H1 (cell line): Measurements from ENCODE around the gene SLC6A6. TPM values are rescaled to one million over a fixed set of nuclear protein-coding genes. Genes with fewer than 3 reads are reported as not detected.

Experiments
- CTCF ChIA-PET: fragments of 300-600 bp; sonication (Branson Sonifier 250); formaldehyde crosslinking; loops from one replicate; lab custom pipeline; 2021; ENCODE audit not compliant: partially characterized antibody; lab: Charles Lee
- POLR2A ChIA-PET: fragments of 300-600 bp; sonication (Branson Sonifier 250); formaldehyde crosslinking; loops from one replicate; lab custom pipeline; 2021; ENCODE audit warnings: inconsistent platforms; ENCODE audit not compliant: partially characterized antibody; lab: Charles Lee
- DNase-seq, 2 experiments: peaks; one replicate each; pipeline versions ENCODE4 v3.0.0 to v3.0.0-alpha.2; 2010 to 2022; ENCODE audit warnings: low spot score in 2 of 2, low read depth in 1 of 2, mixed read lengths in 1 of 2
- FAIRE-seq: peaks from 2 replicates; lab custom pipeline; 2011; peaks lifted over from hg19 to GRCh38; lab: Jason Lieb, UNC
- H2AFZ ChIP-seq: 2 replicates; pipeline ENCODE4 v1.8.1; 2012; ENCODE audit warnings: low read length, inconsistent platforms
- H2AK5ac ChIP-seq: 2 replicates; pipeline ENCODE4 v1.6.1; 2013; ENCODE audit warnings: low read depth, low read length
- H2BK120ac ChIP-seq: replicated peaks from 2 replicates; pipeline ENCODE3; 2013; ENCODE audit warnings: low read depth, low read length, inconsistent platforms
- H2BK12ac ChIP-seq: 2 replicates; pipeline ENCODE4 v1.6.1; 2013; ENCODE audit warnings: low read depth, low read length
- H2BK15ac ChIP-seq: 2 replicates; pipeline ENCODE4 v1.6.1; 2013; ENCODE audit warnings: low read length
- H2BK20ac ChIP-seq: 2 replicates; pipeline ENCODE4 v1.6.1; 2013; ENCODE audit warnings: low read length
- H2BK5ac ChIP-seq: 2 replicates; pipeline ENCODE4 v1.6.1; 2013; ENCODE audit warnings: low read depth, low read length
- H3K14ac ChIP-seq: 2 replicates; pipeline ENCODE4 v1.6.1; 2013; ENCODE audit warnings: inconsistent platforms; ENCODE audit not compliant: insufficient read length
- H3K18ac ChIP-seq: 2 replicates; pipeline ENCODE4 v1.6.1; 2013; ENCODE audit warnings: low read length; ENCODE audit errors: extremely low read depth
- H3K23ac ChIP-seq: 2 replicates; pipeline ENCODE4 v1.6.1; 2013; ENCODE audit warnings: inconsistent platforms; ENCODE audit not compliant: insufficient read length
- H3K23me2 ChIP-seq: 2 replicates; pipeline ENCODE4 v1.6.1; 2013; ENCODE audit warnings: low read depth, low read length
- H3K27ac ChIP-seq: 2 replicates; pipeline ENCODE4 v1.6.1; 2011; ENCODE audit warnings: low read depth, low read length, inconsistent platforms
- H3K27me3 ChIP-seq, 4 experiments: replicated peaks in 1 of 4; 1 replicate in 1 of 4; 2 replicates in 3 of 4; pipeline versions ENCODE4 v1.6.1 to v1.8.1; 2011 to 2013; ENCODE audit warnings: low read length in 3 of 4, mild to moderate bottlenecking in 3 of 4, inconsistent platforms in 2 of 4, mixed read lengths in 2 of 4, moderate library complexity in 1 of 4; ENCODE audit not compliant: control insufficient read depth in 3 of 4, insufficient read depth in 3 of 4; ENCODE audit errors: extremely low read depth in 1 of 4
- H3K36me3 ChIP-seq, 4 experiments: 2 replicates each; pipeline versions ENCODE4 v1.6.1 to v1.8.1; 2011 to 2013; ENCODE audit warnings: mild to moderate bottlenecking in 4 of 4, low read length in 3 of 4, moderate library complexity in 2 of 4, control low read depth in 1 of 4, inconsistent platforms in 1 of 4; ENCODE audit not compliant: insufficient read depth in 4 of 4, control insufficient read depth in 2 of 4
- H3K4ac ChIP-seq: replicated peaks from 2 replicates; pipeline ENCODE3; 2013; ENCODE audit warnings: low read length, low read depth, mixed read lengths, inconsistent platforms; ENCODE audit not compliant: insufficient read length
- H3K4me1 ChIP-seq, 4 experiments: replicated peaks in 1 of 4; 1 replicate in 1 of 4; 2 replicates in 3 of 4; pipeline versions ENCODE4 v1.6.1 to v1.8.1; 2011 to 2013; ENCODE audit warnings: low read length in 3 of 4, inconsistent platforms in 2 of 4, mixed read lengths in 1 of 4; ENCODE audit not compliant: insufficient read depth in 4 of 4, control insufficient read depth in 3 of 4
- H3K4me2 ChIP-seq, 2 experiments: 2 replicates each; pipeline versions ENCODE4 v1.6.1 to v1.8.1; 2011 to 2013; ENCODE audit warnings: low read depth in 2 of 2, low read length in 2 of 2, control low read depth in 1 of 2, inconsistent platforms in 1 of 2, mild to moderate bottlenecking in 1 of 2; ENCODE audit not compliant: insufficient read depth in 1 of 2
- H3K4me3 ChIP-seq, 4 experiments: fragments of 200-600, 300-600 bp in 1 of 4; sonication (generic), shearing (Covaris generic), sonication (Bioruptor Twin) in 1 of 4; 2 replicates each; pipeline versions ENCODE4 v1.5.1 to v1.8.1; 2011 to 2016; ENCODE audit warnings: low read length in 4 of 4, low read depth in 3 of 4, control low read depth in 2 of 4, inconsistent platforms in 2 of 4, mild to moderate bottlenecking in 2 of 4, mixed read lengths in 1 of 4, moderate library complexity in 1 of 4; ENCODE audit not compliant: insufficient read depth in 2 of 4; ENCODE audit errors: extremely low read depth in 1 of 4
- H3K56ac ChIP-seq: replicated peaks from 2 replicates; pipeline ENCODE3; 2013; ENCODE audit warnings: low read depth, mild to moderate bottlenecking, mixed read lengths, low read length, inconsistent platforms; ENCODE audit not compliant: insufficient read length
- H3K79me1 ChIP-seq: 2 replicates; pipeline ENCODE4 v1.6.1; 2013; ENCODE audit warnings: low read depth, low read length, control low read depth
- H3K79me2 ChIP-seq, 2 experiments: 2 replicates each; pipeline versions ENCODE4 v1.6.1 to v1.8.1; 2012 to 2013; ENCODE audit warnings: low read length in 2 of 2, mild to moderate bottlenecking in 2 of 2, inconsistent platforms in 1 of 2; ENCODE audit not compliant: insufficient read depth in 2 of 2, control insufficient read depth in 1 of 2
- H3K9ac ChIP-seq, 4 experiments: replicated peaks in 1 of 4; 1 replicate in 1 of 4; 2 replicates in 3 of 4; pipeline versions ENCODE4 v1.6.1 to v1.8.1; 2011 to 2013; ENCODE audit warnings: low read depth in 3 of 4, low read length in 3 of 4, control low read depth in 2 of 4, mild to moderate bottlenecking in 2 of 4, moderate library complexity in 2 of 4, inconsistent platforms in 1 of 4; ENCODE audit errors: extremely low read depth in 1 of 4
- H3K9me3 ChIP-seq, 2 experiments: 2 replicates each; pipeline versions ENCODE4 v1.6.1 to v1.8.1; 2012 to 2013; ENCODE audit warnings: mild to moderate bottlenecking in 2 of 2, moderate library complexity in 2 of 2, control low read depth in 1 of 2, inconsistent platforms in 1 of 2, low read depth in 1 of 2, low read length in 1 of 2, mixed read lengths in 1 of 2; ENCODE audit not compliant: insufficient read depth in 2 of 2
- H4K20me1 ChIP-seq, 2 experiments: replicated peaks in 1 of 2; 2 replicates each; pipeline versions ENCODE3 to v1.8.1; 2011 to 2013; ENCODE audit warnings: inconsistent platforms in 2 of 2, low read length in 2 of 2, mild to moderate bottlenecking in 1 of 2; ENCODE audit not compliant: insufficient read depth in 2 of 2, control insufficient read depth in 1 of 2
- H4K5ac ChIP-seq: 2 replicates; pipeline ENCODE4 v1.6.1; 2013; ENCODE audit warnings: low read length, low read depth, mixed read lengths, inconsistent platforms; ENCODE audit not compliant: insufficient read length
- H4K8ac ChIP-seq: 2 replicates; pipeline ENCODE4 v1.8.0; 2013; ENCODE audit warnings: mild to moderate bottlenecking, moderate library complexity, low read length, inconsistent platforms; ENCODE audit not compliant: insufficient read depth; ENCODE audit errors: extremely low read depth
- H4K91ac ChIP-seq: replicated peaks from 2 replicates; pipeline ENCODE3; 2013; ENCODE audit warnings: low read length, mixed read lengths, inconsistent platforms; ENCODE audit not compliant: insufficient read length
- CBX5 ChIP-seq: fragments of 300-800, 300-1000 bp; sonication (generic); IDR thresholded peaks from 2 replicates; pipeline ENCODE4 v1.7.1; 2016; ENCODE audit warnings: antibody characterized with exemption, low read length, low read depth
- CHD1 ChIP-seq: IDR thresholded peaks from 2 replicates; pipeline ENCODE4 v1.6.1; 2012; ENCODE audit warnings: low read depth, low read length, improper control_type of control experiment
- EZH2 ChIP-seq: fragments of 200-600 bp; sonication (generic); IDR thresholded peaks from 2 replicates; pipeline ENCODE4 v1.7.1; 2012; ENCODE audit warnings: low read depth, mild to moderate bottlenecking, moderate library complexity, low read length, inconsistent platforms; ENCODE audit not compliant: severe bottlenecking
- GABPA ChIP-seq: IDR thresholded peaks from 2 replicates; pipeline ENCODE4 v1.6.1; 2011; ENCODE audit warnings: mild to moderate bottlenecking, low read length, moderate library complexity, borderline replicate concordance; ENCODE audit not compliant: insufficient read depth
- KDM4A ChIP-seq: IDR thresholded peaks from one replicate; pipeline ENCODE4 v1.7.1; 2012; ENCODE audit warnings: low read depth, mild to moderate bottlenecking, moderate library complexity, low read length, inconsistent platforms; ENCODE audit not compliant: severe bottlenecking
- KDM5A ChIP-seq: fragments of 200-600 bp; IDR thresholded peaks from 2 replicates; pipeline ENCODE4 v1.7.1; 2012; ENCODE audit warnings: mild to moderate bottlenecking, low read length, inconsistent platforms, mixed read lengths
- MAX ChIP-seq: IDR thresholded peaks from 2 replicates; pipeline ENCODE4 v1.6.1; 2012; ENCODE audit warnings: inconsistent platforms
- POU5F1 ChIP-seq: IDR thresholded peaks from 2 replicates; pipeline ENCODE4 v1.6.1; 2011; ENCODE audit warnings: low read depth, mild to moderate bottlenecking, low read length, moderate library complexity
- SIN3A ChIP-seq, 2 experiments: IDR thresholded peaks in 1 of 2; conservative IDR thresholded peaks in 1 of 2; 2 replicates each; pipeline ENCODE4 v1.6.1; 2011 to 2012; ENCODE audit warnings: low read length in 2 of 2, improper control_type of control experiment in 1 of 2, low read depth in 1 of 2, mild to moderate bottlenecking in 1 of 2
- WGBS, 2 experiments: shearing (Covaris generic) in 1 of 2; methylation state at CpG; one replicate each; pipeline versions ENCODE4 v1.1.6 to v1.1.7; 2013 to 2015; ENCODE audit warnings: low lambda C conversion rate in 2 of 2, mixed read lengths in 2 of 2, inconsistent platforms in 1 of 2, low coverage in 1 of 2, missing lambda C conversion rate in 1 of 2; ENCODE audit not compliant: insufficient replicate concordance in 2 of 2, insufficient coverage in 1 of 2, insufficient read length in 1 of 2; ENCODE audit errors: extremely low coverage in 1 of 2, missing lambda C conversion rate in 1 of 2; 5-methylcytosine and 5-hydroxymethylcytosine counted together
- polyA plus RNA-seq, 7 experiments: library from polyadenylated mRNA; depleted of rRNA in 3 of 7; stranded (reverse) in 5 of 7; unstranded in 2 of 7; fragments of >200 nt in 5 of 7; fragments of 200-250 nt in 2 of 7; gene quantifications; 1 replicate in 5 of 7; 2 replicates in 1 of 7; 4 replicates in 1 of 7; pipeline versions ENCODE4 v1.2.1 to v1.2.3, GENCODE V29; 2011 to 2013; ENCODE audit warnings: missing spikeins in 2 of 7, mixed read lengths in 2 of 7
- total RNA-seq: library from RNA; stranded (reverse); fragmentation: NEBNext Ultra II Directional; extraction: Animal tissue kit (Norgen Biotek cat#: 25700); gene quantifications from 2 replicates; pipeline ENCODE4 v1.2.1, GENCODE V29; 2021

The SLC6A6 gene
- total and polyA plus RNA-seq, 2 of the 8 experiments (the other 6 are each of a cell fraction or from before 2014, with no cell fraction given) = 66.2 to 144 TPM

- Histone ChIP-seq H4K8ac (no peak overlapping the region), H3K4me2 (no peak overlapping the region), H3K56ac (no peak overlapping the region), H4K5ac (no peak overlapping the region), H3K18ac (no peak overlapping the region), H3K9ac (no peak overlapping the region), H2AK5ac (no peak overlapping the region), H3K14ac (no peak overlapping the region), H3K36me3 (peaks cover 27 to 77% (median 55%) of the 10 kb centered on the region in 4 experiments; a peak in 7 of 8 replicates), H3K79me1 (no peaks in the 10 kb centered on the region), H3K79me2 (no peaks in the 10 kb centered on the region), H2BK120ac (no peak overlapping the region), H3K9me3 (no peaks in the 10 kb centered on the region), H2BK20ac (no peak overlapping the region), H4K91ac (no peak overlapping the region), H3K23me2 (no peaks in the 10 kb centered on the region), H2BK15ac (no peak overlapping the region), H3K4ac (no peak overlapping the region), H2BK12ac (no peak overlapping the region), H3K4me3 (no peak overlapping the region), H4K20me1 (peaks cover 0 to 15% of the 10 kb centered on the region in 2 experiments), H3K4me1 (peaks cover 0 to 8% (median 2%) of the 10 kb centered on the region in 4 experiments; a peak in 4 of 7 replicates), H3K27me3 (no peaks in the 10 kb centered on the region), H2BK5ac (no peak overlapping the region), H2AFZ (no peak overlapping the region), H3K23ac (no peak overlapping the region), H3K27ac (no peak overlapping the region)
- no peak for FAIRE-seq
- CTCF ChIA-PET = interaction anchor here (1.3 to 5.3 kb wide), 2 partner anchors 12 to 276 kb away, joined by 4 to 23 read pairs; no protein-coding TSS in a partner anchor
- no peak for TF ChIP-seq MAX
- TF ChIP-seq GABPA = no peak
- TF ChIP-seq EZH2 = no peak
- no peak for TF ChIP-seq SIN3A (conservative IDR thresholded peaks at IDR 0.05 in 1 of 2, IDR thresholded peaks at IDR 0.05 in 1 of 2; ENCODE audit: low read depth in 1 of 2, low read length in 2 of 2)
- TF ChIP-seq KDM4A = no peak
- no peak for TF ChIP-seq POU5F1
- TF ChIP-seq KDM5A = no peak
- TF ChIP-seq CBX5 = no peak
- no peak for TF ChIP-seq CHD1
- POLR2A ChIA-PET = no interaction called here
- DNase-seq = no peak
- whole genome bisulfite sequencing, 2 experiments = 91% methylated on average over 8 of the region's 8 CpGs; no CpG with 5 or more reads in 1 of the 2 experiments
Measured at GRCh38 chr3:14478956-14479550, 76.6 kb downstream of the SLC6A6 start.
